Measurements from ENCODE around the gene BICRA. TPM values are rescaled to one million over a fixed set of nuclear protein-coding genes. Genes with fewer than 3 reads are reported as not detected.

BICRA gene
- polyA plus RNA-seq, 1 of the 3 experiments (the other 2 are of a cell fraction): 1.4 TPM

DNA sequence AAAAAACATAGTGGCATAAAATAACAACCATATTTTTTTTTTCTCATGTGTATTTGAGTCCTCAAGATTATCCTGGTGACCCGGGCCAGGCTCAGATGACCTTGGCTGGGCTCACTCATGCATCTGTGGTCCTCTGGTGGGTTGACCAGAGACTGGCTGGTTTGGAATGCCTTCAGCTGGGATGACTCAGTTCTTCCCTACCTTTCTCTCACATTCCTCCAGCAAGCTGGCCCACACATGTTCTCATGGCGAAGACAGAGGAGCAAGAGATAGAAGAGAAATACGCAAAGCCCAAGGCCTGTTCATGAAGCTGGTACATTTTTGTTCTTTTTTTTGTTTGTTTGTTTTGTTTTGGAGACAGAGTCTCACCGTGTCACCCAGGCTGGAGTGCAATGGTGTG is 21.6 kb upstream of the BICRA start:
- Histone ChIP-seq H3K79me2 (ENCODE audit: insufficient read depth) (no peaks in the 10 kb centered on the region), H2AFZ (ENCODE audit: low read depth) (no peak overlapping the region), H3K4me1 (ENCODE audit: control insufficient read depth in 1 of 2, insufficient read depth in 2 of 2, low read depth in 1 of 2, low read length in 1 of 2) (no peaks in the 10 kb centered on the region), H3K4me2 (no peak overlapping the region), H3K9me3 (no peaks in the 10 kb centered on the region), H3K27ac (ENCODE audit: low read depth in 2 of 2, low read length in 1 of 2) (no peak overlapping the region), H3K9ac (no peak overlapping the region), H3F3A (replicated peaks; ENCODE audit: insufficient read depth) (peaks cover 7% of the 10 kb centered on the region), H3K36me3 (replicated peaks in 1 of 2; ENCODE audit: control insufficient read depth in 1 of 2, insufficient read depth in 2 of 2, low read length in 1 of 2) (no peaks in the 10 kb centered on the region), H3K27me3 (ENCODE audit: insufficient read depth) (no peaks in the 10 kb centered on the region), H3K4me3 (ENCODE audit: low read depth in 2 of 2, low read length in 1 of 2) (no peak overlapping the region), H4K20me1 (ENCODE audit: insufficient read depth) (no peaks in the 10 kb centered on the region), H3K9me2 (no peaks in the 10 kb centered on the region)
- DNase-seq: no peak
- 65% methylated on average over 4 of the region's 4 CpGs for WGBS (ENCODE audit: low lambda C conversion rate)
- POLR2A ChIA-PET: no interaction called here
- TF ChIP-seq TEAD4 (IDR thresholded peaks at IDR 0.05; ENCODE audit: borderline replicate concordance, insufficient read depth) (no peak), TCF12 (IDR thresholded peaks at IDR 0.05) (peak; percentile 25; the same call in 1 of the 2 replicates)
- TF ChIP-seq, protein P1, sequence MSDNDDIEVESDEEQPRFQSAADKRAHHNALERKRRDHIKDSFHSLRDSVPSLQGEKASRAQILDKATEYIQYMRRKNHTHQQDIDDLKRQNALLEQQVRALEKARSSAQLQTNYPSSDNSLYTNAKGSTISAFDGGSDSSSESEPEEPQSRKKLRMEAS (IDR thresholded peaks at IDR 0.05; ENCODE audit: low read depth): no peak
- CTCF ChIA-PET: interaction anchor here (1.0 kb wide), 1 partner anchor 111 kb away, joined by 3 read pairs; no protein-coding TSS in a partner anchor

DNA sequence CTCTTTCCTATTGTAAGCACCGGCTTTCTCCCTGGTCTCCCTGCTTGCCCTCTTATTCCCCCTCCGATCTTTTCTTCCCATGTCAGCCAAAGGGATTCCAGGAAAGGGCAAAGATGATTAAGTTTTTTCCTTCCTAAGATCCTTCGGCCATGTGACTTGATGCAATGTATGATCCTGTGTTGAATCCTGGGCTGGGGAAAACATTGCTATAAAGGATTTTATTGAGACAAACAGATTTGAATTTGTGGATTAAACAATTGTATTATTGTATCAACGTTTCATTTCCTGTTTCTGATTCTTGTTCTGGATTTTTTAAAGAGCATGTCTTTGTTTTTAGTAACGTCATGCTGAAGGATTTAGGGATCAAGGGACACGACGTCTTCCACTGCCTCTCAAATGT is 19.1 kb upstream of the BICRA start:
- no peaks in the 10 kb centered on the region for H3K9me2 ChIP-seq
- DNase-seq: no peak
- TF ChIP-seq RXRA (IDR thresholded peaks at IDR 0.05; ENCODE audit: borderline replicate concordance, low read depth): no peak
- TF ChIP-seq, protein P2, sequence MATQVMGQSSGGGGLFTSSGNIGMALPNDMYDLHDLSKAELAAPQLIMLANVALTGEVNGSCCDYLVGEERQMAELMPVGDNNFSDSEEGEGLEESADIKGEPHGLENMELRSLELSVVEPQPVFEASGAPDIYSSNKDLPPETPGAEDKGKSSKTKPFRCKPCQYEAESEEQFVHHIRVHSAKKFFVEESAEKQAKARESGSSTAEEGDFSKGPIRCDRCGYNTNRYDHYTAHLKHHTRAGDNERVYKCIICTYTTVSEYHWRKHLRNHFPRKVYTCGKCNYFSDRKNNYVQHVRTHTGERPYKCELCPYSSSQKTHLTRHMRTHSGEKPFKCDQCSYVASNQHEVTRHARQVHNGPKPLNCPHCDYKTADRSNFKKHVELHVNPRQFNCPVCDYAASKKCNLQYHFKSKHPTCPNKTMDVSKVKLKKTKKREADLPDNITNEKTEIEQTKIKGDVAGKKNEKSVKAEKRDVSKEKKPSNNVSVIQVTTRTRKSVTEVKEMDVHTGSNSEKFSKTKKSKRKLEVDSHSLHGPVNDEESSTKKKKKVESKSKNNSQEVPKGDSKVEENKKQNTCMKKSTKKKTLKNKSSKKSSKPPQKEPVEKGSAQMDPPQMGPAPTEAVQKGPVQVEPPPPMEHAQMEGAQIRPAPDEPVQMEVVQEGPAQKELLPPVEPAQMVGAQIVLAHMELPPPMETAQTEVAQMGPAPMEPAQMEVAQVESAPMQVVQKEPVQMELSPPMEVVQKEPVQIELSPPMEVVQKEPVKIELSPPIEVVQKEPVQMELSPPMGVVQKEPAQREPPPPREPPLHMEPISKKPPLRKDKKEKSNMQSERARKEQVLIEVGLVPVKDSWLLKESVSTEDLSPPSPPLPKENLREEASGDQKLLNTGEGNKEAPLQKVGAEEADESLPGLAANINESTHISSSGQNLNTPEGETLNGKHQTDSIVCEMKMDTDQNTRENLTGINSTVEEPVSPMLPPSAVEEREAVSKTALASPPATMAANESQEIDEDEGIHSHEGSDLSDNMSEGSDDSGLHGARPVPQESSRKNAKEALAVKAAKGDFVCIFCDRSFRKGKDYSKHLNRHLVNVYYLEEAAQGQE (IDR thresholded peaks at IDR 0.05; ENCODE audit: low read depth, low read length): no peak
- H3K4me2 ChIP-seq: no peak overlapping the region
- H4K20me1 ChIP-seq (ENCODE audit: insufficient read depth): no peaks in the 10 kb centered on the region
- no peak overlapping the region for H3K4me3 ChIP-seq (ENCODE audit: low read depth in 2 of 2, low read length in 1 of 2)
- no peaks in the 10 kb centered on the region for H3F3A ChIP-seq (replicated peaks; ENCODE audit: insufficient read depth)
- 30% methylated on average over 7 of the region's 7 CpGs for WGBS (ENCODE audit: low lambda C conversion rate)
- H3K79me2 ChIP-seq (ENCODE audit: insufficient read depth): no peaks in the 10 kb centered on the region
- no peaks in the 10 kb centered on the region for H3K9me3 ChIP-seq
- no peaks in the 10 kb centered on the region for H3K27me3 ChIP-seq (ENCODE audit: insufficient read depth)
- no peaks in the 10 kb centered on the region for H3K36me3 ChIP-seq (replicated peaks in 1 of 2; ENCODE audit: control insufficient read depth in 1 of 2, insufficient read depth in 2 of 2, low read length in 1 of 2)
- CTCF ChIA-PET: interaction anchor here (1.1 kb wide), 1 partner anchor 108 kb away, joined by 4 read pairs; no protein-coding TSS in a partner anchor
- no peak overlapping the region for H3K27ac ChIP-seq (ENCODE audit: low read depth in 2 of 2, low read length in 1 of 2)
- H2AFZ ChIP-seq (ENCODE audit: low read depth): no peak overlapping the region
- no peaks in the 10 kb centered on the region for H3K4me1 ChIP-seq (ENCODE audit: control insufficient read depth in 1 of 2, insufficient read depth in 2 of 2, low read depth in 1 of 2, low read length in 1 of 2)
- no peak overlapping the region for H3K9ac ChIP-seq
- POLR2A ChIA-PET: no interaction called here

DNA sequence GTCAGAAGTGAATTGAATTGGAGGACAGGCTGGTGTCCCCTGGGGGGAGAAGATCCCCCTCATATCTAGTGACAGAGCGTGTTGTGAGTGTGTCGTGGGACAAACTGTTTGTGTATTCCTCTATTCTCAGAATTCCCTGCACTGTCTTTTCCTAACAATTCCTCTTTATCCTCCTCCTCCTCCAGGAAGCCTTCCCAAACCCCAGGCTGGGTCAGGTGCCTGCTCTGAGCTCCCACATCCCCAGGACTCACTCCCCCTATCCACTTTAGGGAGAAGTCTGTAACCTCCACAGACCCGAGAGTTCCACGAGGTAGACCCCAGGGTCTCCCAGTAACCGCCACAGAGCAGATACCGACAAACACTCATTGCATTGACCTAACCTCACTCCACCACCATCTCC is 15.1 kb upstream of the BICRA start:
- Histone ChIP-seq H2AFZ (ENCODE audit: low read depth) (no peak overlapping the region), H3K4me2 (no peak overlapping the region), H3K4me3 (ENCODE audit: low read depth in 2 of 2, low read length in 1 of 2) (no peak overlapping the region), H4K20me1 (ENCODE audit: insufficient read depth) (no peaks in the 10 kb centered on the region), H3F3A (replicated peaks; ENCODE audit: insufficient read depth) (peaks cover 8% of the 10 kb centered on the region), H3K9me3 (no peaks in the 10 kb centered on the region), H3K27ac (ENCODE audit: low read depth in 2 of 2, low read length in 1 of 2) (no peak overlapping the region), H3K9me2 (no peaks in the 10 kb centered on the region), H3K36me3 (replicated peaks in 1 of 2; ENCODE audit: control insufficient read depth in 1 of 2, insufficient read depth in 2 of 2, low read length in 1 of 2) (no peaks in the 10 kb centered on the region), H3K79me2 (ENCODE audit: insufficient read depth) (no peaks in the 10 kb centered on the region), H3K9ac (no peak overlapping the region), H3K27me3 (ENCODE audit: insufficient read depth) (no peaks in the 10 kb centered on the region), H3K4me1 (ENCODE audit: control insufficient read depth in 1 of 2, insufficient read depth in 2 of 2, low read depth in 1 of 2, low read length in 1 of 2) (peaks cover 0 to 4% of the 10 kb centered on the region in 2 experiments; a peak in 1 of 4 replicates)
- ChIA-PET POLR2A (no interaction called here), CTCF (interaction anchor here (0.9 kb wide), 1 partner anchor 14 kb away, joined by 3 read pairs; no protein-coding TSS in a partner anchor)
- TF ChIP-seq NRF1 (IDR thresholded peaks at IDR 0.05; ENCODE audit: low read depth, low read length): no peak
- TF ChIP-seq, protein P3, sequence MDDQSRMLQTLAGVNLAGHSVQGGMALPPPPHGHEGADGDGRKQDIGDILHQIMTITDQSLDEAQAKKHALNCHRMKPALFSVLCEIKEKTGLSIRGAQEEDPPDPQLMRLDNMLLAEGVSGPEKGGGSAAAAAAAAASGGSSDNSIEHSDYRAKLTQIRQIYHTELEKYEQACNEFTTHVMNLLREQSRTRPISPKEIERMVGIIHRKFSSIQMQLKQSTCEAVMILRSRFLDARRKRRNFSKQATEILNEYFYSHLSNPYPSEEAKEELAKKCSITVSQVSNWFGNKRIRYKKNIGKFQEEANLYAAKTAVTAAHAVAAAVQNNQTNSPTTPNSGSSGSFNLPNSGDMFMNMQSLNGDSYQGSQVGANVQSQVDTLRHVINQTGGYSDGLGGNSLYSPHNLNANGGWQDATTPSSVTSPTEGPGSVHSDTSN (IDR thresholded peaks at IDR 0.05): no peak
- TF ChIP-seq NFIC (IDR thresholded peaks at IDR 0.05; ENCODE audit: borderline replicate concordance): no peak
- TF ChIP-seq, protein P4, sequence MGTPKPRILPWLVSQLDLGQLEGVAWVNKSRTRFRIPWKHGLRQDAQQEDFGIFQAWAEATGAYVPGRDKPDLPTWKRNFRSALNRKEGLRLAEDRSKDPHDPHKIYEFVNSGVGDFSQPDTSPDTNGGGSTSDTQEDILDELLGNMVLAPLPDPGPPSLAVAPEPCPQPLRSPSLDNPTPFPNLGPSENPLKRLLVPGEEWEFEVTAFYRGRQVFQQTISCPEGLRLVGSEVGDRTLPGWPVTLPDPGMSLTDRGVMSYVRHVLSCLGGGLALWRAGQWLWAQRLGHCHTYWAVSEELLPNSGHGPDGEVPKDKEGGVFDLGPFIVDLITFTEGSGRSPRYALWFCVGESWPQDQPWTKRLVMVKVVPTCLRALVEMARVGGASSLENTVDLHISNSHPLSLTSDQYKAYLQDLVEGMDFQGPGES (IDR thresholded peaks at IDR 0.05; ENCODE audit: low read depth, low read length): no peak
- TF ChIP-seq EP300 (IDR thresholded peaks at IDR 0.05; ENCODE audit: borderline replicate concordance in 1 of 2, low read depth in 1 of 2, low read length in 1 of 2): no peak
- TF ChIP-seq RCOR1 (IDR thresholded peaks at IDR 0.05; ENCODE audit: low read length): no peak
- TF ChIP-seq CHD2 (IDR thresholded peaks at IDR 0.05; ENCODE audit: low read length, partially characterized antibody): no peak
- TF ChIP-seq, protein P5, sequence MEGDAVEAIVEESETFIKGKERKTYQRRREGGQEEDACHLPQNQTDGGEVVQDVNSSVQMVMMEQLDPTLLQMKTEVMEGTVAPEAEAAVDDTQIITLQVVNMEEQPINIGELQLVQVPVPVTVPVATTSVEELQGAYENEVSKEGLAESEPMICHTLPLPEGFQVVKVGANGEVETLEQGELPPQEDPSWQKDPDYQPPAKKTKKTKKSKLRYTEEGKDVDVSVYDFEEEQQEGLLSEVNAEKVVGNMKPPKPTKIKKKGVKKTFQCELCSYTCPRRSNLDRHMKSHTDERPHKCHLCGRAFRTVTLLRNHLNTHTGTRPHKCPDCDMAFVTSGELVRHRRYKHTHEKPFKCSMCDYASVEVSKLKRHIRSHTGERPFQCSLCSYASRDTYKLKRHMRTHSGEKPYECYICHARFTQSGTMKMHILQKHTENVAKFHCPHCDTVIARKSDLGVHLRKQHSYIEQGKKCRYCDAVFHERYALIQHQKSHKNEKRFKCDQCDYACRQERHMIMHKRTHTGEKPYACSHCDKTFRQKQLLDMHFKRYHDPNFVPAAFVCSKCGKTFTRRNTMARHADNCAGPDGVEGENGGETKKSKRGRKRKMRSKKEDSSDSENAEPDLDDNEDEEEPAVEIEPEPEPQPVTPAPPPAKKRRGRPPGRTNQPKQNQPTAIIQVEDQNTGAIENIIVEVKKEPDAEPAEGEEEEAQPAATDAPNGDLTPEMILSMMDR (IDR thresholded peaks at IDR 0.05): no peak
- TF ChIP-seq MEF2A (IDR thresholded peaks at IDR 0.05; ENCODE audit: borderline replicate concordance, low read depth): no peak
- DNase-seq: no peak
- 80% methylated on average over 6 of the region's 6 CpGs for WGBS (ENCODE audit: low lambda C conversion rate)

Measured in SK-N-SH (cell line).